ENCODE results near the gene CACNG5. TPM values are rescaled to one million over a fixed set of nuclear protein-coding genes. Genes with fewer than 3 reads are reported as not detected.

The CACNG5 gene
- total RNA-seq, 2 experiments from 2014 or later: not detected

- Mint-ChIP-seq H3K36me3 (ENCODE audit: low read depth) (no peaks in the 10 kb centered on the region), H3K27ac (no peak overlapping the region), H3K4me1 (ENCODE audit: low read depth) (no peaks in the 10 kb centered on the region), H3K27me3 (peaks cover 8% of the 10 kb centered on the region), H3K4me3 (no peak overlapping the region), H3K9me3 (peaks cover 7% of the 10 kb centered on the region)
- peaks cover 6 to 9% of the 10 kb centered on the region in 2 experiments for H3K9me3 ChIP-seq (ENCODE audit: control insufficient read depth in 1 of 2, insufficient read depth in 1 of 2, low read length in 2 of 2)
- POLR2A ChIA-PET: no interaction called here
- CTCF ChIA-PET: no interaction called here
- H3K36me3 ChIP-seq (ENCODE audit: insufficient read depth, low read length): no peaks in the 10 kb centered on the region
- no peak for TF ChIP-seq CTCF (IDR thresholded peaks at IDR 0.05)
- H3K27me3 ChIP-seq (ENCODE audit: control insufficient read depth in 1 of 2, insufficient read depth in 2 of 2, low read length in 2 of 2): peaks cover 0 to 7% of the 10 kb centered on the region in 2 experiments
- H3K27ac ChIP-seq (ENCODE audit: low read depth in 1 of 2, low read length in 2 of 2): no peak overlapping the region
- intact Hi-C loops (cut with DNase I, micrococcal nuclease): loop anchor here in 1 of 2 experiments (10.0 kb wide), 1 partner anchor 65 kb away; no protein-coding TSS in a partner anchor
- DNase-seq: no peak
- no peak overlapping the region for H3K4me3 ChIP-seq (ENCODE audit: low read length)
- no peaks in the 10 kb centered on the region for H3K4me1 ChIP-seq (ENCODE audit: insufficient read depth, low read length)
- ATAC-seq (ENCODE audit: poor library complexity): no peak
Measured at GRCh38 chr17:66819466-66819865, 15.5 kb upstream of the CACNG5 start.

- intact Hi-C loops (cut with DNase I, micrococcal nuclease): no loop called here
- Histone ChIP-seq H3K27ac (ENCODE audit: low read depth in 1 of 2, low read length in 2 of 2) (no peak overlapping the region), H3K27me3 (ENCODE audit: control insufficient read depth in 1 of 2, insufficient read depth in 2 of 2, low read length in 2 of 2) (peaks cover 0 to 9% of the 10 kb centered on the region in 2 experiments), H3K4me1 (ENCODE audit: insufficient read depth, low read length) (no peaks in the 10 kb centered on the region), H3K9me3 (ENCODE audit: control insufficient read depth in 1 of 2, insufficient read depth in 1 of 2, low read length in 2 of 2) (peaks cover 6 to 9% of the 10 kb centered on the region in 2 experiments), H3K4me3 (ENCODE audit: low read length) (no peak overlapping the region), H3K36me3 (ENCODE audit: insufficient read depth, low read length) (no peaks in the 10 kb centered on the region)
- no peaks in the 10 kb centered on the region for H3K4me1 Mint-ChIP-seq (ENCODE audit: low read depth)
- H3K36me3 Mint-ChIP-seq (ENCODE audit: low read depth): no peaks in the 10 kb centered on the region
- no peak overlapping the region for H3K4me3 Mint-ChIP-seq
- TF ChIP-seq CTCF (IDR thresholded peaks at IDR 0.05): no peak
- peaks cover 21% of the 10 kb centered on the region for H3K27me3 Mint-ChIP-seq
- POLR2A ChIA-PET: no interaction called here
- CTCF ChIA-PET: no interaction called here
- no peak for ATAC-seq (ENCODE audit: poor library complexity)
- H3K27ac Mint-ChIP-seq: no peak overlapping the region
- DNase-seq: no peak
- peaks cover 7% of the 10 kb centered on the region for H3K9me3 Mint-ChIP-seq
Measured at GRCh38 chr17:66822009-66822408, 12.9 kb upstream of the CACNG5 start.

- H3K4me1 Mint-ChIP-seq (ENCODE audit: low read depth): no peaks in the 10 kb centered on the region
- Histone ChIP-seq H3K36me3 (ENCODE audit: insufficient read depth, low read length) (no peaks in the 10 kb centered on the region), H3K27ac (ENCODE audit: low read depth in 1 of 2, low read length in 2 of 2) (no peak overlapping the region), H3K4me1 (ENCODE audit: insufficient read depth, low read length) (no peaks in the 10 kb centered on the region), H3K27me3 (ENCODE audit: control insufficient read depth in 1 of 2, insufficient read depth in 2 of 2, low read length in 2 of 2) (peaks cover 23 to 30% of the 10 kb centered on the region in 2 experiments), H3K4me3 (ENCODE audit: low read length) (no peak overlapping the region), H3K9me3 (ENCODE audit: control insufficient read depth in 1 of 2, insufficient read depth in 1 of 2, low read length in 2 of 2) (peaks cover 0 to 12% of the 10 kb centered on the region in 2 experiments)
- ChIA-PET POLR2A (no interaction called here), CTCF (no interaction called here)
- no peaks in the 10 kb centered on the region for H3K9me3 Mint-ChIP-seq
- DNase-seq (no peak), ATAC-seq (ENCODE audit: poor library complexity) (no peak)
- no peak for TF ChIP-seq CTCF (IDR thresholded peaks at IDR 0.05)
- peaks cover 60% of the 10 kb centered on the region for H3K27me3 Mint-ChIP-seq
- H3K4me3 Mint-ChIP-seq: no peak overlapping the region
- no peaks in the 10 kb centered on the region for H3K36me3 Mint-ChIP-seq (ENCODE audit: low read depth)
- intact Hi-C loops (cut with DNase I, micrococcal nuclease): no loop called here
- H3K27ac Mint-ChIP-seq: no peak overlapping the region
Measured at GRCh38 chr17:66826856-66827255, 8.1 kb upstream of the CACNG5 start.

Measured in CD4-positive, alpha-beta T cell (primary cell).